Mammary epithelial cell (primary cell): ENCODE measurements around the gene CMSS1.

ENCODE experiments used
- EZH2 ChIP-seq: IDR thresholded peaks from 2 replicates; pipeline ENCODE4 v1.6.1; 2012; ENCODE audit warnings: low read length, inconsistent platforms, borderline replicate concordance
- TF ChIP-seq, protein P1 (sequence below), 2 donors: IDR thresholded peaks in 1 of 2; conservative IDR thresholded peaks in 1 of 2; 2 replicates each; pipeline ENCODE4 v1.5.1; 2011 to 2012; ENCODE audit warnings: inconsistent platforms in 2 of 2, low read length in 2 of 2, mild to moderate bottlenecking in 2 of 2, control low read depth in 1 of 2, low read depth in 1 of 2; ENCODE audit not compliant: insufficient read depth in 1 of 2; ENCODE audit errors: extremely low read depth in 1 of 2

DNA sequence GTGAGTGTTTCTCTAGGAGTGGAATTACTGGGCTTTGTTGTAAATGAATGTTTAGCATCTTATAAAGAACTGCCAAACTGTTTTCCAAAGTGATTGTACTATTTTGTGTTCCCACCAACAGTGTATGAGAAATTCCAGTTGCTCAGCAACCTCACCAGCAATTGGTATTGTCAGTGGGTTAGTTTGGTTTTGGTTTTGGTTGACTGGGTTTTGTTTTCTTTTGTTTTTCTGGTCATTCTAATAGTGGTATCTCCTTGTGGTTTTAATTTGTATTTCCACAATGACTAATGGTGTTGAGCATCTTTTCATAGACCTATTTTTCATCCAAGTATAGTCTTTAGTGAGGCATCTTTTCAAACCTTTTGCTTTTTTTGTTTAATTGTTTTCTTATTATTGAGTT, 269.5 kb downstream of the CMSS1 start:
- TF ChIP-seq, protein P1, sequence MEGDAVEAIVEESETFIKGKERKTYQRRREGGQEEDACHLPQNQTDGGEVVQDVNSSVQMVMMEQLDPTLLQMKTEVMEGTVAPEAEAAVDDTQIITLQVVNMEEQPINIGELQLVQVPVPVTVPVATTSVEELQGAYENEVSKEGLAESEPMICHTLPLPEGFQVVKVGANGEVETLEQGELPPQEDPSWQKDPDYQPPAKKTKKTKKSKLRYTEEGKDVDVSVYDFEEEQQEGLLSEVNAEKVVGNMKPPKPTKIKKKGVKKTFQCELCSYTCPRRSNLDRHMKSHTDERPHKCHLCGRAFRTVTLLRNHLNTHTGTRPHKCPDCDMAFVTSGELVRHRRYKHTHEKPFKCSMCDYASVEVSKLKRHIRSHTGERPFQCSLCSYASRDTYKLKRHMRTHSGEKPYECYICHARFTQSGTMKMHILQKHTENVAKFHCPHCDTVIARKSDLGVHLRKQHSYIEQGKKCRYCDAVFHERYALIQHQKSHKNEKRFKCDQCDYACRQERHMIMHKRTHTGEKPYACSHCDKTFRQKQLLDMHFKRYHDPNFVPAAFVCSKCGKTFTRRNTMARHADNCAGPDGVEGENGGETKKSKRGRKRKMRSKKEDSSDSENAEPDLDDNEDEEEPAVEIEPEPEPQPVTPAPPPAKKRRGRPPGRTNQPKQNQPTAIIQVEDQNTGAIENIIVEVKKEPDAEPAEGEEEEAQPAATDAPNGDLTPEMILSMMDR (conservative IDR thresholded peaks at IDR 0.05 in 1 of 2, IDR thresholded peaks at IDR 0.05 in 1 of 2; ENCODE audit: extremely low read depth in 1 of 2, insufficient read depth in 1 of 2, low read depth in 1 of 2, low read length in 2 of 2), result no peak
- TF ChIP-seq EZH2, result no peak
